HEK293 (cell line): ENCODE measurements around the gene PLEKHS1.

ENCODE experiments used
- CTCF ChIA-PET: fragments of 350-600 bp; formaldehyde crosslinking; extraction: SDS; loops from one replicate; lab custom pipeline; 2021; ENCODE audit warnings: antibody characterized with exemption; lab: Yijun Ruan, JAX
- POLR2A ChIA-PET: fragments of 300-600 bp; formaldehyde crosslinking; extraction: SDS; loops from one replicate; lab custom pipeline; 2020; ENCODE audit warnings: antibody characterized with exemption, inconsistent platforms; lab: Yijun Ruan, JAX
- H3K27ac ChIP-seq: fragments of 200-500 bp; sonication (Bioruptor generic); 2 replicates; pipeline ENCODE4 v1.5.1; 2014; ENCODE audit warnings: low read depth, low read length, control low read depth, inconsistent platforms; ENCODE audit errors: extremely low read depth
- H3K36me3 ChIP-seq, 2 experiments: fragments of 200-500 bp in 1 of 2; sonication (Bioruptor generic) in 1 of 2; 1 replicate in 1 of 2; 2 replicates in 1 of 2; pipeline ENCODE4 v1.5.1; 2014 to 2017; ENCODE audit warnings: inconsistent platforms in 2 of 2, low read length in 2 of 2; ENCODE audit not compliant: control insufficient read depth in 2 of 2, insufficient read depth in 1 of 2
- H3K4me1 ChIP-seq: fragments of 200-500 bp; sonication (Bioruptor generic); 2 replicates; pipeline ENCODE4 v1.5.1; 2014; ENCODE audit warnings: mild to moderate bottlenecking, low read length, inconsistent platforms; ENCODE audit not compliant: control insufficient read depth, insufficient read depth
- H3K4me3 ChIP-seq: 2 replicates; pipeline ENCODE4 v1.5.1; 2011; ENCODE audit warnings: low read depth, mild to moderate bottlenecking, control low read depth, low read length, moderate library complexity
- H3K9me3 ChIP-seq: fragments of 200-500 bp; sonication (Bioruptor generic); 2 replicates; pipeline ENCODE4 v1.5.1; 2014; ENCODE audit warnings: low read depth, low read length, inconsistent platforms; ENCODE audit not compliant: control insufficient read depth, insufficient read depth
- FEZF1 ChIP-seq: fragments of 450-650 bp; formaldehyde crosslinking; IDR thresholded peaks from 2 replicates; pipeline ENCODE4 v1.5.1; 2016; ENCODE audit warnings: missing biosample characterization, missing genetic modification characterization
- GLI2 ChIP-seq: fragments of 450-650 bp; formaldehyde crosslinking; IDR thresholded peaks from 2 replicates; pipeline ENCODE4; 2017; ENCODE audit warnings: missing biosample characterization, missing genetic modification characterization, low read depth, borderline replicate concordance
- HOXA7 ChIP-seq: sonication (generic); formaldehyde crosslinking; IDR thresholded peaks from 2 replicates; pipeline ENCODE4 v1.8.1; 2022; ENCODE audit warnings: missing genetic modification reagents, borderline replicate concordance
- PRDM1 ChIP-seq: fragments of 450-650 bp; formaldehyde crosslinking; IDR thresholded peaks from 2 replicates; pipeline ENCODE4; 2016; ENCODE audit warnings: missing biosample characterization, missing genetic modification characterization
- SP7 ChIP-seq: fragments of 450-650 bp; formaldehyde crosslinking; IDR thresholded peaks from 2 replicates; pipeline ENCODE4 v1.5.1; 2016; ENCODE audit warnings: missing biosample characterization, missing genetic modification characterization
- TRIM28 ChIP-seq: IDR thresholded peaks from 2 replicates; pipeline ENCODE4 v1.6.1; 2011; ENCODE audit warnings: low read length, control low read depth, borderline replicate concordance
- ZBTB11 ChIP-seq: fragments of 450-650 bp; formaldehyde crosslinking; conservative IDR thresholded peaks from 2 replicates; pipeline ENCODE4 v1.5.1; 2016; ENCODE audit warnings: low read depth, missing biosample characterization, missing genetic modification characterization
- ZBTB17 ChIP-seq: fragments of 450-650 bp; formaldehyde crosslinking; IDR thresholded peaks from 2 replicates; pipeline ENCODE4 v1.5.1; 2016; ENCODE audit warnings: missing biosample characterization, missing genetic modification characterization
- ZBTB20 ChIP-seq: fragments of 450-650 bp; formaldehyde crosslinking; IDR thresholded peaks from 2 replicates; pipeline ENCODE4 v1.5.1; 2016; ENCODE audit warnings: missing biosample characterization, missing genetic modification characterization
- ZEB2 ChIP-seq: fragments of 450-650 bp; formaldehyde crosslinking; IDR thresholded peaks from 2 replicates; pipeline ENCODE4 v1.5.1; 2016; ENCODE audit warnings: missing biosample characterization, missing genetic modification characterization
- ZNF10 ChIP-seq: fragments of 450-650 bp; formaldehyde crosslinking; IDR thresholded peaks from 2 replicates; pipeline ENCODE4 v1.5.1; 2017; ENCODE audit warnings: missing biosample characterization, missing genetic modification characterization
- ZNF146 ChIP-seq: fragments of 450-650 bp; formaldehyde crosslinking; IDR thresholded peaks from 2 replicates; pipeline ENCODE4 v1.5.1; 2016; ENCODE audit warnings: missing biosample characterization, missing genetic modification characterization
- ZNF2 ChIP-seq: fragments of 450-650 bp; formaldehyde crosslinking; IDR thresholded peaks from 2 replicates; pipeline ENCODE4 v1.5.1; 2016; ENCODE audit warnings: missing biosample characterization, missing genetic modification characterization
- ZNF24 ChIP-seq: fragments of 450-650 bp; formaldehyde crosslinking; IDR thresholded peaks from 2 replicates; pipeline ENCODE4 v1.5.1; 2016; ENCODE audit warnings: missing biosample characterization, missing genetic modification characterization
- ZNF335 ChIP-seq: fragments of 450-650 bp; formaldehyde crosslinking; conservative IDR thresholded peaks from 2 replicates; pipeline ENCODE4 v1.5.1; 2016; ENCODE audit warnings: missing biosample characterization, missing genetic modification characterization
- ZNF366 ChIP-seq: fragments of 450-650 bp; formaldehyde crosslinking; conservative IDR thresholded peaks from 2 replicates; pipeline ENCODE4 v1.5.1; 2016; ENCODE audit warnings: missing biosample characterization, missing genetic modification characterization
- ZNF433 ChIP-seq: fragments of 450-650 bp; formaldehyde crosslinking; IDR thresholded peaks from 2 replicates; pipeline ENCODE4 v1.5.1; 2016; ENCODE audit warnings: missing biosample characterization, missing genetic modification characterization, low read depth
- ZNF600 ChIP-seq: fragments of 450-650 bp; formaldehyde crosslinking; IDR thresholded peaks from 2 replicates; pipeline ENCODE4 v1.5.1; 2016; ENCODE audit warnings: missing biosample characterization, missing genetic modification characterization
- ZNF610 ChIP-seq: fragments of 450-650 bp; formaldehyde crosslinking; IDR thresholded peaks from 2 replicates; pipeline ENCODE4 v1.5.1; 2016; ENCODE audit warnings: missing biosample characterization, missing genetic modification characterization, borderline replicate concordance
- ZNF629 ChIP-seq: fragments of 450-650 bp; formaldehyde crosslinking; IDR thresholded peaks from 2 replicates; pipeline ENCODE4 v1.5.1; 2017; ENCODE audit warnings: missing biosample characterization, missing genetic modification characterization
- ZNF639 ChIP-seq: fragments of 450-650 bp; formaldehyde crosslinking; IDR thresholded peaks from 2 replicates; pipeline ENCODE4 v1.5.1; 2016; ENCODE audit warnings: missing biosample characterization, missing genetic modification characterization
- ZNF660 ChIP-seq: fragments of 450-650 bp; IDR thresholded peaks from 2 replicates; pipeline ENCODE4 v1.5.1; 2018; ENCODE audit warnings: missing biosample characterization, mild to moderate bottlenecking, missing genetic modification characterization
- ZSCAN23 ChIP-seq: fragments of 450-650 bp; formaldehyde crosslinking; IDR thresholded peaks from 2 replicates; pipeline ENCODE4 v1.5.1; 2016; ENCODE audit warnings: missing biosample characterization, missing genetic modification characterization
- TF ChIP-seq, protein P1 (sequence below): fragments of 450-650 bp; formaldehyde crosslinking; IDR thresholded peaks from 2 replicates; pipeline ENCODE4 v1.5.1; 2016; ENCODE audit warnings: missing biosample characterization, missing genetic modification characterization
- TF ChIP-seq, protein P2 (sequence below): fragments of 450-650 bp; IDR thresholded peaks from 2 replicates; pipeline ENCODE4 v1.5.1; 2018; ENCODE audit warnings: missing biosample characterization, mild to moderate bottlenecking, missing genetic modification characterization
- TF ChIP-seq, protein P3 (sequence below): fragments of 450-650 bp; formaldehyde crosslinking; IDR thresholded peaks from 2 replicates; pipeline ENCODE4 v1.5.1; 2017; ENCODE audit warnings: missing biosample characterization, missing genetic modification characterization
- TF ChIP-seq, protein P4 (sequence below): fragments of 450-650 bp; formaldehyde crosslinking; IDR thresholded peaks from 2 replicates; pipeline ENCODE4 v1.5.1; 2017; ENCODE audit warnings: missing biosample characterization, missing genetic modification characterization

PLEKHS1 gene

DNA sequence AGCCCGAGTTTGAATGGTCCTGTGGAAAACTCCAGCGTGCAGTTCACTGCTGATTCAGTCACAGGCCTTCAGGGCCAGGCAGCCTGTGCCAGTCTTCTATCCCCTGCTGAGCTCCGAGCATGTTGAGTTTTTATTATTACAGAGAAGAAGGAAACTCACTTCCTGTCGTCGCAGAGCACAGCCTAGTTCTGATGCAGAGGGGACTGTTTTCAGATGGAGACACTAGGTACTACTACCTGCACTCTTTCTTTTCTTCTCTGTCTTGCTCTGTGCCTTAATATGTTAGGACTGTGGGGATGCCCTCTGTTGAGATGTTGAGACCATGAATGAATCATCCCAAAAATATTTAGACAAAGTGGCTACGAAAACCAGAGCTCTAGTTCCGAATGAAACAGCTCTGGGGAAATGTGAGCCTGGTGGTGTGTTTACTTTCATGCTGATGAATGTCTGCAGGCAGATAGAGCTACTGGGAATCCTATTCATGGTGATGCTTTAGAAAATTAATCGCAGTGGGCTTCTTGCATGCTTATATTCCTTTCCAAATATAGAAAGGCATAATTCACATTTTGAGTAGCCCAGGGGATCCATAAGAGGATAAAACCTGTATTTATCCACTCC, 42.2 kb upstream of the PLEKHS1 start:
- CTCF ChIA-PET: interaction anchor here (0.6 to 1.4 kb wide), 4 partner anchors 10 to 394 kb away, joined by 3 to 6 read pairs (median 4); no protein-coding TSS in a partner anchor
- H3K4me3 ChIP-seq: no peak overlapping the region
- no peaks in the 10 kb centered on the region for H3K36me3 ChIP-seq
- H3K4me1 ChIP-seq: peaks cover 14% of the 10 kb centered on the region
- TF ChIP-seq HOXA7 (CRISPR knock-in tag) (no peak), GLI2 (peak; percentile 66), ZNF610 (no peak), ZNF10 (tag by site-specific recombination) (peak; percentile 95), ZNF335 (tag by site-specific recombination) (0 out of 2 replicates have a peak, but pooled peaks have one; percentile 25), SP7 (tag by site-specific recombination) (peak; percentile 92), ZNF2 (tag by site-specific recombination) (0 out of 2 replicates have a peak, but pooled peaks have one; percentile 16), ZNF366 (tag by site-specific recombination) (0 out of 2 replicates have a peak, but pooled peaks have one; percentile 20), ZBTB11 (tag by site-specific recombination) (peak; percentile 53; the same call in 1 of the 2 replicates), ZNF146 (no peak), ZNF639 (tag by site-specific recombination) (peak; percentile 52; the same call in 1 of the 2 replicates), ZBTB17 (tag by site-specific recombination) (peak; percentile 88), ZNF24 (tag by site-specific recombination) (0 out of 2 replicates have a peak, but pooled peaks have one; percentile 41), TRIM28 (peak; percentile 87), ZSCAN23 (tag by site-specific recombination) (no peak), ZNF600 (tag by site-specific recombination) (peak; percentile 37; the same call in 1 of the 2 replicates), ZNF433 (no peak), ZNF629 (tag by site-specific recombination) (peak; percentile 58), ZEB2 (tag by site-specific recombination) (peak; percentile 61; the same call in 1 of the 2 replicates), FEZF1 (0 out of 2 replicates have a peak, but pooled peaks have one; percentile 16), ZBTB20 (tag by site-specific recombination) (peak; percentile 25; the same call in 1 of the 2 replicates), ZNF660 (no peak), PRDM1 (tag by site-specific recombination) (0 out of 2 replicates have a peak, but pooled peaks have one; percentile 47)
- TF ChIP-seq, protein P1, sequence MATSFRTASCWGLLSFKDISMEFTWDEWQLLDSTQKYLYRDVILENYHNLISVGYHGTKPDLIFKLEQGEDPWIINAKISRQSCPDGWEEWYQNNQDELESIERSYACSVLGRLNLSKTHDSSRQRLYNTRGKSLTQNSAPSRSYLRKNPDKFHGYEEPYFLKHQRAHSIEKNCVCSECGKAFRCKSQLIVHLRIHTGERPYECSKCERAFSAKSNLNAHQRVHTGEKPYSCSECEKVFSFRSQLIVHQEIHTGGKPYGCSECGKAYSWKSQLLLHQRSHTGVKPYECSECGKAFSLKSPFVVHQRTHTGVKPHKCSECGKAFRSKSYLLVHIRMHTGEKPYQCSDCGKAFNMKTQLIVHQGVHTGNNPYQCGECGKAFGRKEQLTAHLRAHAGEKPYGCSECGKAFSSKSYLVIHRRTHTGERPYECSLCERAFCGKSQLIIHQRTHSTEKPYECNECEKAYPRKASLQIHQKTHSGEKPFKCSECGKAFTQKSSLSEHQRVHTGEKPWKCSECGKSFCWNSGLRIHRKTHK (tag by site-specific recombination): peak; percentile 93
- TF ChIP-seq, protein P2, sequence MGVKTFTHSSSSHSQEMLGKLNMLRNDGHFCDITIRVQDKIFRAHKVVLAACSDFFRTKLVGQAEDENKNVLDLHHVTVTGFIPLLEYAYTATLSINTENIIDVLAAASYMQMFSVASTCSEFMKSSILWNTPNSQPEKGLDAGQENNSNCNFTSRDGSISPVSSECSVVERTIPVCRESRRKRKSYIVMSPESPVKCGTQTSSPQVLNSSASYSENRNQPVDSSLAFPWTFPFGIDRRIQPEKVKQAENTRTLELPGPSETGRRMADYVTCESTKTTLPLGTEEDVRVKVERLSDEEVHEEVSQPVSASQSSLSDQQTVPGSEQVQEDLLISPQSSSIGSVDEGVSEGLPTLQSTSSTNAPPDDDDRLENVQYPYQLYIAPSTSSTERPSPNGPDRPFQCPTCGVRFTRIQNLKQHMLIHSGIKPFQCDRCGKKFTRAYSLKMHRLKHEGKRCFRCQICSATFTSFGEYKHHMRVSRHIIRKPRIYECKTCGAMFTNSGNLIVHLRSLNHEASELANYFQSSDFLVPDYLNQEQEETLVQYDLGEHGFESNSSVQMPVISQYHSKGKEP (tag by site-specific recombination): peak; percentile 73
- TF ChIP-seq, protein P3, sequence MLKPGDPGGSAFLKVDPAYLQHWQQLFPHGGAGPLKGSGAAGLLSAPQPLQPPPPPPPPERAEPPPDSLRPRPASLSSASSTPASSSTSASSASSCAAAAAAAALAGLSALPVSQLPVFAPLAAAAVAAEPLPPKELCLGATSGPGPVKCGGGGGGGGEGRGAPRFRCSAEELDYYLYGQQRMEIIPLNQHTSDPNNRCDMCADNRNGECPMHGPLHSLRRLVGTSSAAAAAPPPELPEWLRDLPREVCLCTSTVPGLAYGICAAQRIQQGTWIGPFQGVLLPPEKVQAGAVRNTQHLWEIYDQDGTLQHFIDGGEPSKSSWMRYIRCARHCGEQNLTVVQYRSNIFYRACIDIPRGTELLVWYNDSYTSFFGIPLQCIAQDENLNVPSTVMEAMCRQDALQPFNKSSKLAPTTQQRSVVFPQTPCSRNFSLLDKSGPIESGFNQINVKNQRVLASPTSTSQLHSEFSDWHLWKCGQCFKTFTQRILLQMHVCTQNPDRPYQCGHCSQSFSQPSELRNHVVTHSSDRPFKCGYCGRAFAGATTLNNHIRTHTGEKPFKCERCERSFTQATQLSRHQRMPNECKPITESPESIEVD (tag by site-specific recombination): peak; percentile 72
- TF ChIP-seq, protein P4, sequence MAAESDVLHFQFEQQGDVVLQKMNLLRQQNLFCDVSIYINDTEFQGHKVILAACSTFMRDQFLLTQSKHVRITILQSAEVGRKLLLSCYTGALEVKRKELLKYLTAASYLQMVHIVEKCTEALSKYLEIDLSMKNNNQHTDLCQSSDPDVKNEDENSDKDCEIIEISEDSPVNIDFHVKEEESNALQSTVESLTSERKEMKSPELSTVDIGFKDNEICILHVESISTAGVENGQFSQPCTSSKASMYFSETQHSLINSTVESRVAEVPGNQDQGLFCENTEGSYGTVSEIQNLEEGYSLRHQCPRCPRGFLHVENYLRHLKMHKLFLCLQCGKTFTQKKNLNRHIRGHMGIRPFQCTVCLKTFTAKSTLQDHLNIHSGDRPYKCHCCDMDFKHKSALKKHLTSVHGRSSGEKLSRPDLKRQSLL (tag by site-specific recombination): peak; percentile 79
- TF ChIP-seq, all 188 proteins: peak for 21
- Histone ChIP-seq H3K27ac (peak overlapping the region; percentile 7; the same call in 1 of the 2 replicates), H3K9me3 (no peaks in the 10 kb centered on the region)
- POLR2A ChIA-PET: interaction anchor here (0.6 to 0.7 kb wide), 2 partner anchors 30 to 78 kb away, joined by 3 to 6 read pairs; no protein-coding TSS in a partner anchor
